DND-41 (cell line): ENCODE measurements around the gene GPR176.

Experiments used
- CTCF ChIP-seq: IDR thresholded peaks from 2 replicates; pipeline ENCODE4 v1.5.1; 2012; ENCODE audit warnings: borderline replicate concordance, low read length, moderate library complexity, mild to moderate bottlenecking; ENCODE audit not compliant: poor library complexity, severe bottlenecking; ENCODE audit errors: extremely low read depth
- EZH2 ChIP-seq: IDR thresholded peaks from 3 replicates; pipeline ENCODE4 v1.6.1; 2012; ENCODE audit warnings: borderline replicate concordance, low read depth, mild to moderate bottlenecking, moderate library complexity, low read length, inconsistent platforms; ENCODE audit not compliant: severe bottlenecking

GRCh38 chr15:39898317-39898716 lies 21.7 kb downstream of the GPR176 start:
- no peak for TF ChIP-seq CTCF
- no peak for TF ChIP-seq EZH2
